Sigmoid colon (tissue), 7 donors: Measurements from ENCODE around the gene PTPN11. TPM values are rescaled to one million over a fixed set of nuclear protein-coding genes. Genes with fewer than 3 reads are reported as not detected.

Experiments
- DNase-seq: peaks from one replicate; pipeline ENCODE4 v3.0.0-alpha.2; 2019
- H3K27ac ChIP-seq, 4 donors: fragments of 200-600 bp; sonication (generic); one replicate each; pipeline ENCODE4 v1.5.1; 2016 to 2019; ENCODE audit warnings: mild to moderate bottlenecking in 1 of 4
- H3K27me3 ChIP-seq, 3 donors: fragments of 200-600 bp; sonication (generic); one replicate each; pipeline ENCODE4 v1.5.1; 2019; ENCODE audit warnings: mild to moderate bottlenecking in 1 of 3
- H3K36me3 ChIP-seq, 4 donors: fragments of 200-600 bp; sonication (generic); one replicate each; pipeline ENCODE4 v1.5.1; 2016 to 2019
- H3K4me1 ChIP-seq, 4 donors: fragments of 200-600 bp; sonication (generic); one replicate each; pipeline ENCODE4 v1.5.1; 2017 to 2019
- H3K4me3 ChIP-seq, 4 donors: fragments of 200-600 bp; sonication (generic); one replicate each; pipeline ENCODE4 v1.5.1; 2017 to 2019; ENCODE audit warnings: mild to moderate bottlenecking in 2 of 4, moderate library complexity in 1 of 4
- H3K9me3 ChIP-seq, 4 donors: fragments of 200-600 bp in 3 of 4; sonication (generic) in 3 of 4; one replicate each; pipeline versions ENCODE4 v1.5.1 to v1.6.1; 2013 to 2019
- EP300 ChIP-seq, 4 donors: sonication (generic); formaldehyde crosslinking; IDR thresholded peaks; one replicate each; pipeline ENCODE4 v1.6.1; 2017; ENCODE audit warnings: antibody characterized with exemption in 4 of 4
- POLR2A ChIP-seq, 2 donors: fragments of 450-650 bp; IDR thresholded peaks; one replicate each; pipeline ENCODE4 v1.6.1; 2016; ENCODE audit warnings: antibody characterized with exemption in 2 of 2, mild to moderate bottlenecking in 2 of 2, moderate library complexity in 2 of 2
- POLR2AphosphoS5 ChIP-seq, 4 donors: sonication (generic); formaldehyde crosslinking; IDR thresholded peaks; one replicate each; pipeline ENCODE4 v1.6.1; 2017; ENCODE audit warnings: antibody characterized with exemption in 4 of 4
- WGBS, 2 donors: extraction: QIAGEN DNeasy Blood & Tissue Kit; methylation state at CpG; one replicate each; pipeline ENCODE4 v1.1.7; 2013; 5-methylcytosine and 5-hydroxymethylcytosine counted together
- intact Hi-C: fragments of 100-400 bp; cut with DNase I; formaldehyde crosslinking; loops from one replicate; pipeline ENCODE4 v1.15.1; 2023
- polyA plus RNA-seq, 3 donors: library from polyadenylated mRNA; stranded (reverse); fragments of 200-250 nt; gene quantifications; one replicate each; pipeline ENCODE4 v1.2.3, GENCODE V29; 2013
- total RNA-seq, 4 donors: library from RNA; depleted of rRNA; stranded (reverse); fragments of >200 nt; gene quantifications; one replicate each; pipeline ENCODE4 v1.1.0, GENCODE V29; 2016
- TF ChIP-seq, protein P1 (sequence below), 4 experiments: fragments of 450-650 bp in 3 of 4; fragments of 200-600 bp in 1 of 4; IDR thresholded peaks; one replicate each; pipeline ENCODE4 v1.5.1; 2016 to 2019; ENCODE audit warnings: antibody characterized with exemption in 4 of 4, mild to moderate bottlenecking in 3 of 4, moderate library complexity in 2 of 4
- donor health status: healthy with polysubstance abuse.
- donor health status: Bipolar disorder and iron deficiency.
- donor health status: healthy.

PTPN11 gene
- total and polyA plus RNA-seq, 7 donors = 30.3 to 111 (median 81.6) TPM

DNA sequence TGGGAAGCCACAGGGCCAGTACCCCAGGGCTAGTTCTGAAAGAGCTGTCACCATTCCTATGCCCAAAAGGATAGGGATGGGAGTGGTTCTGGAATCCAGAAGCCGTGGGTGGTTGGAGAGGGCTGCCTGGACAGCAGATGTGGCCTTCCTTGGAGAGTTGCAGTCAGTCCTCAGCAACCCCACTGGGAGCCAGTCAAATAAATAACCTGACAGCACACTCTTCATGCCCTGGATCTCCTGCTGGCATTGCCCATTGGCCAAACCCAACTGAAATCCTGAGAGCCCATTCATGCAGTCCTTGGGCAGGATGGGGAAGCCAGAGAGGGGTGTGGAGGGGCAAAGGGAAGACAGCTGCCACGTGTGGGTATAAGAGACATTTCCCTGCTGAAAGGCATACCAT is 128.2 kb downstream of the PTPN11 start:
- Histone ChIP-seq H3K9me3 (no peaks in the 10 kb centered on the region), H3K27me3 (no peaks in the 10 kb centered on the region), H3K4me3 (no peak overlapping the region), H3K27ac (no peak overlapping the region), H3K4me1 (no peaks in the 10 kb centered on the region), H3K36me3 (no peaks in the 10 kb centered on the region)
- no peak for TF ChIP-seq POLR2A (IDR thresholded peaks at IDR 0.05)
- TF ChIP-seq POLR2AphosphoS5 (IDR thresholded peaks at IDR 0.05) = no peak
- TF ChIP-seq, protein P1, sequence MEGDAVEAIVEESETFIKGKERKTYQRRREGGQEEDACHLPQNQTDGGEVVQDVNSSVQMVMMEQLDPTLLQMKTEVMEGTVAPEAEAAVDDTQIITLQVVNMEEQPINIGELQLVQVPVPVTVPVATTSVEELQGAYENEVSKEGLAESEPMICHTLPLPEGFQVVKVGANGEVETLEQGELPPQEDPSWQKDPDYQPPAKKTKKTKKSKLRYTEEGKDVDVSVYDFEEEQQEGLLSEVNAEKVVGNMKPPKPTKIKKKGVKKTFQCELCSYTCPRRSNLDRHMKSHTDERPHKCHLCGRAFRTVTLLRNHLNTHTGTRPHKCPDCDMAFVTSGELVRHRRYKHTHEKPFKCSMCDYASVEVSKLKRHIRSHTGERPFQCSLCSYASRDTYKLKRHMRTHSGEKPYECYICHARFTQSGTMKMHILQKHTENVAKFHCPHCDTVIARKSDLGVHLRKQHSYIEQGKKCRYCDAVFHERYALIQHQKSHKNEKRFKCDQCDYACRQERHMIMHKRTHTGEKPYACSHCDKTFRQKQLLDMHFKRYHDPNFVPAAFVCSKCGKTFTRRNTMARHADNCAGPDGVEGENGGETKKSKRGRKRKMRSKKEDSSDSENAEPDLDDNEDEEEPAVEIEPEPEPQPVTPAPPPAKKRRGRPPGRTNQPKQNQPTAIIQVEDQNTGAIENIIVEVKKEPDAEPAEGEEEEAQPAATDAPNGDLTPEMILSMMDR (IDR thresholded peaks at IDR 0.05) = no peak
- no peak for TF ChIP-seq EP300 (IDR thresholded peaks at IDR 0.05)
- WGBS, 2 donors = 29 to 73% methylated on average over 2 of the region's 2 CpGs
- intact Hi-C loops = no loop called here
- DNase-seq = no peak

DNA sequence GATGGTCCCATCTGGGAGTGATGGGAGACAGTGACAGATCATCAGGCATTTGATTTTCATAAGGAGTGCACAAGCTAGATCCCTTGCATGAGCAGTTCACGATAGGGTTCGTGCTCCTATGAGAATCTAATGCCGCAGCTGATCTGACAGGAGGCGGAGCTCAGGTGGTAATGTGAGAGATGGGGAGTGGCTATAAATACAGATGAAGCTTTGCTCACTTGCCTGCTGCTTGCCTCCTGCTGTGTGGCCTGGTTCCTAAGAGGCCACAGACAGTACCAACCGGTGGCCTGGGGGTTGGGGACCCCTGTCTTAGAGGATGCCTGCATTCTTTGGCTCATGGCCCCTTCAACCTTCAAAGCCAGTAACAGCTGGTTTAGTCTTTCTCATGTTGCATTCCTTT is 130.3 kb downstream of the PTPN11 start:
- Histone ChIP-seq H3K27ac (no peak overlapping the region), H3K36me3 (no peaks in the 10 kb centered on the region), H3K27me3 (no peaks in the 10 kb centered on the region), H3K4me1 (no peaks in the 10 kb centered on the region), H3K4me3 (no peak overlapping the region), H3K9me3 (peaks cover 0 to 3% (median 0%) of the 10 kb centered on the region in 4 donors)
- no peak for DNase-seq
- 67 to 71% methylated on average over 5 of the region's 5 CpGs for WGBS, 2 donors
- TF ChIP-seq, protein P1 (IDR thresholded peaks at IDR 0.05) = no peak
- no peak for TF ChIP-seq POLR2A (IDR thresholded peaks at IDR 0.05)
- intact Hi-C loops = no loop called here

DNA sequence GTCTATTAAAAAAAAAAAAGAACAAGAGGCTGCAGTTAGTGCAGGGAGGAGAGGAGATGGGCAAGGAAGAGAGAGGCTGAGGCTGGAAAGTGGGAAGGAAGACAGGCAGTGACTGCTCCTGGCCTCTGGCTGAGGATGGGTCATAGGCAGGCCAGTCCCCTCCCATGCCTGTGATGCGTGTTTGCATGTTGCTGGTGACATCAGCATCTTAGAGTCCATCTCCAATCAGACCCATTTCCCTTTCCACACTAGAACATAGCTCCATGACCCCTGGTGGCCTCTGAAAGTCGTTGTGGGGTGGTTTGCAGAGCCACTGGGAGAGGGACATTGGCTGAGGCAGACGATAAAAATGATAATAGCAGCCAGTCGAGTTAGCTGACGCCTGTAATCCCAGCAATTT is 132.9 kb downstream of the PTPN11 start:
- intact Hi-C loops = no loop called here
- H3K9me3 ChIP-seq = peaks cover 0 to 3% (median 0%) of the 10 kb centered on the region in 4 donors
- no peaks in the 10 kb centered on the region for H3K36me3 ChIP-seq
- no peaks in the 10 kb centered on the region for H3K4me1 ChIP-seq
- no peak for DNase-seq
- no peaks in the 10 kb centered on the region for H3K27me3 ChIP-seq
- H3K4me3 ChIP-seq = no peak overlapping the region
- WGBS, 2 donors = 58 to 67% methylated on average over 5 of the region's 5 CpGs
- TF ChIP-seq, protein P1 (IDR thresholded peaks at IDR 0.05) = no peak
- TF ChIP-seq EP300 (IDR thresholded peaks at IDR 0.05) (no peak), POLR2A (IDR thresholded peaks at IDR 0.05) (no peak), POLR2AphosphoS5 (IDR thresholded peaks at IDR 0.05) (no peak)
- H3K27ac ChIP-seq = no peak overlapping the region

DNA sequence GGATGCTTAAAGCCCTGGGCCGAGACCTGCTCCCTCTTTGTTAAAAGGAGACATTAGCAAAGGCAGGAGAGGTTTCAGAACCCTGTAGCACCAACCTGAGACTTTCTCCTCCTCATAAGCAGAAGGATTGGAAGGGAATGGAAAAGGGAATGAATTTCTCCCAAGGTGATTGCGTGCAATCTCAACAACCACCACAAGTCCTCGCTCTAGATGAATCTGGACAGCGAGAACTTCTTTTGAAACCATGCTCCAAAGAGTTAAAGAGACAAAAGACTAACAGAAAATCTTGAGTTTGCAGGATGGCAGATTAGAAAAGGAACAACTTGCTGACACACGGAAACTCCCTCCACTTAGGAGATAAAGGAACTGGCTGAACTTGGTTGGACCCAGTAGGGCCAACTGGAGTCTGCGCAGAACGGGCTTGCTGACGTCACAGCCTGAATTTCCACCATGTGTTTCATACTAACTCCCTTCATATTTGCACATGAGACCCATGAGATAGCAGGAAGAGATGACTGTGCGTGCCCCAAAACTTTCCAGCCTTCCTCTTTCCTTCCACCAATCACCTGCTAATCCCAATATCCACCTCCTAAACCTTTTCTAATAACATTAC is 137.0 kb downstream of the PTPN11 start:
- Histone ChIP-seq H3K9me3 (peaks cover 0 to 3% (median 0%) of the 10 kb centered on the region in 4 donors), H3K4me3 (no peak overlapping the region), H3K27me3 (no peaks in the 10 kb centered on the region), H3K4me1 (no peaks in the 10 kb centered on the region), H3K27ac (no peak overlapping the region), H3K36me3 (no peaks in the 10 kb centered on the region)
- 82 to 85% methylated on average over 9 of the region's 9 CpGs for WGBS, 2 donors
- intact Hi-C loops = no loop called here
- TF ChIP-seq EP300 (IDR thresholded peaks at IDR 0.05) = no peak
- no peak for TF ChIP-seq POLR2A (IDR thresholded peaks at IDR 0.05)
- TF ChIP-seq, protein P1 (IDR thresholded peaks at IDR 0.05) = no peak
- TF ChIP-seq POLR2AphosphoS5 (IDR thresholded peaks at IDR 0.05) = no peak
- DNase-seq = no peak
